Kidney (tissue), 14 donors: Measurements from ENCODE around the gene RGL1. TPM values are rescaled to one million over a fixed set of nuclear protein-coding genes. Genes with fewer than 3 reads are reported as not detected.
A peak's percentile ranks its signal among the peaks of the same experiment; 100 is the strongest.

Experiments
- DNase-seq, 5 donors: peaks; one replicate each; pipeline ENCODE4 v3.0.0-alpha.2; 2013 to 2020
- FAIRE-seq: peaks from 2 replicates; lab custom pipeline; 2012; peaks lifted over from hg19 to GRCh38; lab: Jason Lieb, UNC
- H3K27ac ChIP-seq, 2 donors: one replicate each; pipeline ENCODE4 v1.7.0; 2013; ENCODE audit warnings: low read depth in 2 of 2, low read length in 2 of 2, inconsistent platforms in 1 of 2
- H3K27me3 ChIP-seq: one replicate; pipeline ENCODE4 v1.7.1; 2013; ENCODE audit warnings: low read length, inconsistent platforms; ENCODE audit not compliant: control insufficient read depth, insufficient read depth
- H3K36me3 ChIP-seq, 3 donors: one replicate each; pipeline versions ENCODE4 v1.7.0 to v1.7.1; 2013; ENCODE audit warnings: low read length in 3 of 3, control low read depth in 1 of 3, inconsistent platforms in 1 of 3; ENCODE audit not compliant: insufficient read depth in 3 of 3, control insufficient read depth in 2 of 3
- H3K4me1 ChIP-seq, 3 donors: one replicate each; pipeline versions ENCODE4 v1.7.0 to v1.7.1; 2013; ENCODE audit warnings: low read length in 3 of 3, inconsistent platforms in 1 of 3, low read depth in 1 of 3; ENCODE audit not compliant: control insufficient read depth in 2 of 3, insufficient read depth in 2 of 3
- H3K4me3 ChIP-seq, 3 donors: one replicate each; pipeline versions ENCODE4 v1.7.0 to v1.8.1; 2013; ENCODE audit warnings: low read length in 3 of 3, control low read depth in 1 of 3, inconsistent platforms in 1 of 3
- H3K9ac ChIP-seq, 3 donors: one replicate each; pipeline versions ENCODE4 v1.7.0 to v1.7.1; 2013; ENCODE audit warnings: low read length in 3 of 3, control low read depth in 1 of 3, inconsistent platforms in 1 of 3
- H3K9me3 ChIP-seq, 3 donors: one replicate each; pipeline versions ENCODE4 v1.7.0 to v1.7.1; 2013; ENCODE audit warnings: low read length in 3 of 3, control low read depth in 1 of 3, inconsistent platforms in 1 of 3; ENCODE audit not compliant: control insufficient read depth in 2 of 3, insufficient read depth in 1 of 3
- CTCF ChIP-seq: IDR thresholded peaks from 3 replicates; pipeline ENCODE4 v1.5.1; 2012; ENCODE audit warnings: mild to moderate bottlenecking, moderate library complexity, borderline replicate concordance; ENCODE audit not compliant: insufficient read depth; ENCODE audit errors: extremely low read depth
- intact Hi-C: fragments of 100-400 bp; cut with DNase I; formaldehyde crosslinking; loops from one replicate; pipeline ENCODE4 v1.11.1; 2022
- polyA plus RNA-seq: library from polyadenylated mRNA; stranded (reverse); fragments of 350-450 nt; fragmentation: Illumina TruSeq; extraction: RNeasy Lipid Tissue Mini Kit (QIAGEN cat#74804); gene quantifications from one replicate; pipeline ENCODE4 v1.2.3, GENCODE V29; 2014; ENCODE audit warnings: low read depth, low replicate concordance; ENCODE audit not compliant: insufficient read depth
- total RNA-seq: library from RNA; stranded (reverse); fragmentation: NEBNext Ultra II Directional; extraction: Animal tissue kit (Norgen Biotek cat#: 25700); gene quantifications from one replicate; pipeline ENCODE4 v1.2.1, GENCODE V29; 2021
- donor health status: control.
- donor health status: control.
- donor health status: control.
- donor health status: control.
- donor health status: control.
- donor health status: DM: yes; HTN: yes; CAD: no.
- donor health status: Normal renal cell carcinoma (clear cell type).

The RGL1 gene
- total and polyA plus RNA-seq, 2 donors from 2014 or later = 17.3 to 30.7 TPM

GRCh38 chr1:183814121-183814681, 9.3 kb downstream of the RGL1 start:
- no peak for DNase-seq
- intact Hi-C loops = no loop called here
- Histone ChIP-seq H3K4me3 (no peak overlapping the region), H3K27ac (no peak overlapping the region), H3K27me3 (no peaks in the 10 kb centered on the region), H3K9ac (no peak overlapping the region), H3K36me3 (peaks cover 0 to 2% (median 0%) of the 10 kb centered on the region in 3 donors), H3K9me3 (no peaks in the 10 kb centered on the region), H3K4me1 (peaks cover 5 to 41% (median 19%) of the 10 kb centered on the region in 3 donors)
- TF ChIP-seq CTCF = no peak
- FAIRE-seq = no peak

- H3K36me3 ChIP-seq = no peaks in the 10 kb centered on the region
- no peaks in the 10 kb centered on the region for H3K9me3 ChIP-seq
- no peaks in the 10 kb centered on the region for H3K27me3 ChIP-seq
- no peak overlapping the region for H3K9ac ChIP-seq
- no peak for TF ChIP-seq CTCF
- H3K4me3 ChIP-seq = no peak overlapping the region
- intact Hi-C loops = no loop called here
- H3K4me1 ChIP-seq = peaks cover 3 to 39% (median 19%) of the 10 kb centered on the region in 3 donors
- H3K27ac ChIP-seq = no peak overlapping the region
- FAIRE-seq (no peak), DNase-seq (no peak)
These were observed 11.2 kb downstream of the RGL1 start for GRCh38 chr1:183816110-183816509.

- H3K4me1 ChIP-seq = peaks cover 3 to 38% (median 19%) of the 10 kb centered on the region in 3 donors
- FAIRE-seq = no peak
- intact Hi-C loops = no loop called here
These were observed 12.8 kb downstream of the RGL1 start for GRCh38 chr1:183817576-183818288.

More at GRCh38 chr1:183817576-183818288, 12.8 kb downstream of the RGL1 start:
- no peak overlapping the region for H3K9ac ChIP-seq
- no peaks in the 10 kb centered on the region for H3K27me3 ChIP-seq
- no peaks in the 10 kb centered on the region for H3K36me3 ChIP-seq
- DNase-seq = no peak
- peak overlapping the region; percentile 30 to 40 for H3K27ac ChIP-seq
- peak overlapping the region in 2 of 3 donors; percentile 15 for H3K4me3 ChIP-seq
- no peaks in the 10 kb centered on the region for H3K9me3 ChIP-seq
- TF ChIP-seq CTCF = no peak
